ENCODE results near the gene FAM186B.
A peak's percentile ranks its signal among the peaks of the same experiment; 100 is the strongest.
"Not testable (repeated sequence)": the region's sequence is repeated elsewhere in the genome, so short reads cannot be mapped to it uniquely, and the experiment has no call there.

The FAM186B gene

GRCh38 chr12:49635656-49636055 lies 30.2 kb upstream of the FAM186B start:
- no peak for DNase-seq (ENCODE audit: low spot score)

- DNase-seq (ENCODE audit: low spot score) = no peak
Measured at GRCh38 chr12:49635036-49635435, 29.6 kb upstream of the FAM186B start.

- DNase-seq (ENCODE audit: low spot score) = no peak
Measured at GRCh38 chr12:49633703-49634345, 28.4 kb upstream of the FAM186B start.

GRCh38 chr12:49632986-49633702 lies 27.7 kb upstream of the FAM186B start:
- DNase-seq (ENCODE audit: low spot score) = no peak

- no peak for DNase-seq (ENCODE audit: low spot score)
Measured at GRCh38 chr12:49632401-49632800, 27.0 kb upstream of the FAM186B start.

- no peak for DNase-seq (ENCODE audit: low spot score)
Measured at GRCh38 chr12:49631336-49631907, 26.0 kb upstream of the FAM186B start.

- no peak for DNase-seq (ENCODE audit: low spot score)
Measured at GRCh38 chr12:49627752-49628360, 22.4 kb upstream of the FAM186B start.

- DNase-seq (ENCODE audit: low spot score) = no peak
Measured at GRCh38 chr12:49626836-49627235, 21.4 kb upstream of the FAM186B start.

- no peak for DNase-seq (ENCODE audit: low spot score)
Measured at GRCh38 chr12:49626169-49626835, 20.9 kb upstream of the FAM186B start.

GRCh38 chr12:49624921-49625577 lies 19.6 kb upstream of the FAM186B start:
- DNase-seq (ENCODE audit: low spot score) = no peak

- DNase-seq (ENCODE audit: low spot score) = peak; percentile 99
Measured at GRCh38 chr12:49623142-49623904, 17.9 kb upstream of the FAM186B start, which contains the start of gene PRPF40B. Gene PRPF40B, plus strand, starts transcription at chr12:49623561. Its CDS starts 30 bp downstream, at chr12:49623591.

GRCh38 chr12:49622501-49623141 lies 17.2 kb upstream of the FAM186B start:
- peak; percentile 56 for DNase-seq (ENCODE audit: low spot score)

- no peak for DNase-seq (ENCODE audit: low spot score)
Measured at GRCh38 chr12:49621651-49622500, 16.4 kb upstream of the FAM186B start.

GRCh38 chr12:49619286-49619685 lies 13.8 kb upstream of the FAM186B start:
- no peak for DNase-seq (ENCODE audit: low spot score)

- no peak for DNase-seq (ENCODE audit: low spot score)
Measured at GRCh38 chr12:49618576-49618975, 13.1 kb upstream of the FAM186B start.

GRCh38 chr12:49616533-49617219 lies 11.2 kb upstream of the FAM186B start:
- DNase-seq (ENCODE audit: low spot score) = no peak

GRCh38 chr12:49615725-49616124 lies 10.3 kb upstream of the FAM186B start:
- DNase-seq (ENCODE audit: low spot score) = no peak

GRCh38 chr12:49612210-49612609 lies 6.8 kb upstream of the FAM186B start:
- DNase-seq (ENCODE audit: low spot score) = no peak

- DNase-seq (ENCODE audit: low spot score) = not testable (repeated sequence)
Measured at GRCh38 chr12:49610785-49611184, 5.3 kb upstream of the FAM186B start.
